WTC11 (cell line): ENCODE data around the gene PSD4. TPM values are rescaled to one million over a fixed set of nuclear protein-coding genes. Genes with fewer than 3 reads are reported as not detected.

Experiments
- ATAC-seq: fragments of 200-7000 bp; cut with Tn5 transposase; 2 replicates; pipeline ENCODE4 v1.10.0; 2021; ENCODE audit warnings: mild to moderate bottlenecking, moderate library complexity
- CTCF ChIA-PET: fragments of 300-600 bp; sonication (Branson Sonifier 250); formaldehyde crosslinking; loops from one replicate; lab custom pipeline; 2021; ENCODE audit warnings: antibody characterized with exemption; lab: Charles Lee
- POLR2A ChIA-PET: fragments of 350-600 bp; sonication (Branson Sonifier 250); formaldehyde crosslinking; loops from one replicate; lab custom pipeline; 2021; ENCODE audit warnings: antibody characterized with exemption; lab: Charles Lee
- DNase-seq: peaks from one replicate; pipeline ENCODE4 v3.0.0; 2021; ENCODE audit warnings: low spot score
- H3K27ac Mint-ChIP-seq: 2 replicates; pipeline ENCODE4 v1.8.0; 2021; ENCODE audit warnings: mixed read lengths
- H3K27me3 Mint-ChIP-seq: 2 replicates; pipeline ENCODE4 v1.8.0; 2021; ENCODE audit warnings: low read depth, mild to moderate bottlenecking, moderate library complexity, mixed read lengths
- H3K36me3 Mint-ChIP-seq: 2 replicates; pipeline ENCODE4 v1.8.0; 2021; ENCODE audit warnings: mixed read lengths
- H3K4me1 Mint-ChIP-seq: 2 replicates; pipeline ENCODE4 v1.8.0; 2022; ENCODE audit warnings: mixed read lengths
- H3K4me3 Mint-ChIP-seq: 2 replicates; pipeline ENCODE4 v1.8.0; 2021; ENCODE audit warnings: mild to moderate bottlenecking, moderate library complexity, mixed read lengths
- H3K9me3 Mint-ChIP-seq: 2 replicates; pipeline ENCODE4 v1.8.0; 2021; ENCODE audit warnings: mixed read lengths
- AR ChIP-seq: fragments of 250-450 bp; sonication (Bioruptor Pico); IDR thresholded peaks from 2 replicates; pipeline ENCODE4 v1.9.0; 2021; ENCODE audit warnings: mild to moderate bottlenecking
- ATF1 ChIP-seq: sonication (generic); formaldehyde crosslinking; IDR thresholded peaks from 2 replicates; pipeline ENCODE4 v1.8.1; 2023; ENCODE audit warnings: mild to moderate bottlenecking, moderate library complexity, missing genetic modification reagents
- CREB1 ChIP-seq: sonication (generic); formaldehyde crosslinking; IDR thresholded peaks from 2 replicates; pipeline ENCODE4 v1.8.0; 2023; ENCODE audit warnings: mild to moderate bottlenecking, missing genetic modification reagents
- EMX1 ChIP-seq: fragments of 250-450 bp; sonication (Bioruptor Pico); IDR thresholded peaks from 2 replicates; pipeline ENCODE4 v1.8.0; 2021; ENCODE audit warnings: mild to moderate bottlenecking
- FOXJ3 ChIP-seq: sonication (generic); formaldehyde crosslinking; IDR thresholded peaks from 2 replicates; pipeline ENCODE4 v1.9.0; 2021; ENCODE audit warnings: missing genetic modification reagents, mild to moderate bottlenecking, borderline replicate concordance
- FOXK1 ChIP-seq: sonication (generic); formaldehyde crosslinking; IDR thresholded peaks from 2 replicates; pipeline ENCODE4 v1.8.0; 2022; ENCODE audit warnings: mild to moderate bottlenecking, moderate library complexity, missing genetic modification reagents
- FOXP1 ChIP-seq: sonication (generic); formaldehyde crosslinking; IDR thresholded peaks from 2 replicates; pipeline ENCODE4 v1.8.0; 2022; ENCODE audit warnings: missing genetic modification reagents, mild to moderate bottlenecking, moderate library complexity, borderline replicate concordance
- FOXP4 ChIP-seq: sonication (generic); formaldehyde crosslinking; IDR thresholded peaks from 2 replicates; pipeline ENCODE4 v1.8.0; 2022; ENCODE audit warnings: mild to moderate bottlenecking, missing genetic modification reagents
- IRF1 ChIP-seq: sonication (generic); formaldehyde crosslinking; IDR thresholded peaks from 2 replicates; pipeline ENCODE4 v1.8.0; 2023; ENCODE audit warnings: missing genetic modification reagents
- JUN ChIP-seq: sonication (generic); formaldehyde crosslinking; IDR thresholded peaks from 2 replicates; pipeline ENCODE4 v1.8.0; 2023; ENCODE audit warnings: mild to moderate bottlenecking, missing genetic modification reagents
- NFATC4 ChIP-seq: fragments of 250-450 bp; sonication (Bioruptor Pico); IDR thresholded peaks from 2 replicates; pipeline ENCODE4 v1.9.0; 2021; ENCODE audit warnings: mild to moderate bottlenecking
- NR2C2 ChIP-seq: sonication (generic); formaldehyde crosslinking; IDR thresholded peaks from 2 replicates; pipeline ENCODE4 v1.8.0; 2022; ENCODE audit warnings: mild to moderate bottlenecking, missing genetic modification reagents
- PRDM15 ChIP-seq: sonication (generic); formaldehyde crosslinking; IDR thresholded peaks from 2 replicates; pipeline ENCODE4 v1.8.0; 2022; ENCODE audit warnings: missing genetic modification reagents
- PREB ChIP-seq: sonication (generic); formaldehyde crosslinking; IDR thresholded peaks from 2 replicates; pipeline ENCODE4 v1.8.1; 2022; ENCODE audit warnings: mild to moderate bottlenecking, missing genetic modification reagents, moderate library complexity, borderline replicate concordance
- SP1 ChIP-seq: sonication (generic); formaldehyde crosslinking; conservative IDR thresholded peaks from 2 replicates; pipeline ENCODE4 v1.8.1; 2022; ENCODE audit warnings: missing genetic modification reagents
- USF2 ChIP-seq: sonication (generic); formaldehyde crosslinking; IDR thresholded peaks from 2 replicates; pipeline ENCODE4 v1.8.1; 2023; ENCODE audit warnings: mild to moderate bottlenecking, missing genetic modification reagents, moderate library complexity
- ZNF138 ChIP-seq: sonication (generic); formaldehyde crosslinking; conservative IDR thresholded peaks from 2 replicates; pipeline ENCODE4 v1.8.1; 2022; ENCODE audit warnings: mild to moderate bottlenecking, moderate library complexity, missing genetic modification reagents
- ZNF232 ChIP-seq: sonication (generic); formaldehyde crosslinking; IDR thresholded peaks from 2 replicates; pipeline ENCODE4 v1.8.0; 2022; ENCODE audit warnings: mild to moderate bottlenecking, missing genetic modification reagents
- ZNF317 ChIP-seq: sonication (generic); formaldehyde crosslinking; IDR thresholded peaks from 2 replicates; pipeline ENCODE4 v1.8.1; 2023; ENCODE audit warnings: low read depth, mild to moderate bottlenecking, moderate library complexity, missing genetic modification reagents, borderline replicate concordance
- ZNF396 ChIP-seq: fragments of 250-450 bp; sonication (Bioruptor Pico); IDR thresholded peaks from 2 replicates; pipeline ENCODE4 v1.8.0; 2021; ENCODE audit warnings: mild to moderate bottlenecking, moderate library complexity, borderline replicate concordance
- total RNA-seq: library from RNA; stranded (reverse); gene quantifications from 3 replicates; pipeline ENCODE4 v1.2.3, GENCODE V29; 2021

The PSD4 gene
- total RNA-seq, 1 experiment from 2014 or later, result 1.5 TPM

GRCh38 chr2:113157118-113157896 lies 16.5 kb upstream of the PSD4 start (continued):
- TF ChIP-seq PREB (CRISPR knock-in tag) (no peak), CREB1 (no peak), ZNF232 (CRISPR knock-in tag) (0 out of 2 replicates have a peak, but pooled peaks have one; percentile 59), ZNF396 (CRISPR knock-in tag) (no peak), ZNF138 (CRISPR knock-in tag) (no peak), ATF1 (no peak), FOXP4 (CRISPR knock-in tag) (peak; percentile 61; the same call in 1 of the 2 replicates), JUN (CRISPR knock-in tag) (0 out of 2 replicates have a peak, but pooled peaks have one; percentile 8), EMX1 (CRISPR knock-in tag) (no peak)

GRCh38 chr2:113157897-113158753 lies 15.6 kb upstream of the PSD4 start:
- H3K9me3 Mint-ChIP-seq, result no peaks in the 10 kb centered on the region
- no peak overlapping the region for H3K27ac Mint-ChIP-seq
- H3K4me3 Mint-ChIP-seq, result peak overlapping the region; percentile 65
- DNase-seq (no peak), ATAC-seq (no peak)
- peaks cover 30% of the 10 kb centered on the region for H3K27me3 Mint-ChIP-seq
- ChIA-PET POLR2A (no interaction called here), CTCF (interaction anchor here (1.1 to 4.9 kb wide), 4 partner anchors 20 to 81 kb away, joined by 3 to 58 read pairs (median 32); no protein-coding TSS in a partner anchor)
- H3K4me1 Mint-ChIP-seq, result peaks cover 12% of the 10 kb centered on the region
- no peaks in the 10 kb centered on the region for H3K36me3 Mint-ChIP-seq
- no peak for TF ChIP-seq FOXJ3
- TF ChIP-seq FOXP1 (CRISPR knock-in tag), result no peak
- TF ChIP-seq ZNF317 (CRISPR knock-in tag), result no peak
- TF ChIP-seq IRF1 (CRISPR knock-in tag), result no peak
- no peak for TF ChIP-seq USF2 (CRISPR knock-in tag)
- TF ChIP-seq SP1, result no peak
- TF ChIP-seq PRDM15, result no peak
- TF ChIP-seq NFATC4, result no peak
- no peak for TF ChIP-seq AR (CRISPR knock-in tag)
- TF ChIP-seq FOXK1 (CRISPR knock-in tag), result no peak
- no peak for TF ChIP-seq NR2C2 (CRISPR knock-in tag)
- TF ChIP-seq FOXP4 (CRISPR knock-in tag), result no peak
